A549 (cell line): ENCODE results near the gene FBXO48. TPM values are rescaled to one million over a fixed set of nuclear protein-coding genes. Genes with fewer than 3 reads are reported as not detected.
"Not testable (repeated sequence)": the region's sequence is repeated elsewhere in the genome, so short reads cannot be mapped to it uniquely, and the experiment has no call there.

Experiments
- ATAC-seq, 2 experiments: fragments of 200-7000 bp in 1 of 2; fragments of >200 bp in 1 of 2; cut with Nextera tagmentation in 1 of 2; cut with Tn5 transposase in 1 of 2; 3 replicates each; pipeline versions ENCODE4 v1.8.0 to v1.9.1; 2018 to 2020; ENCODE audit warnings: mild to moderate bottlenecking in 1 of 2, moderate library complexity in 1 of 2
- CTCF ChIA-PET: fragments of 300-600 bp; sonication (Branson Sonifier 250); formaldehyde crosslinking; extraction: SDS; loops from one replicate; lab custom pipeline; 2021; ENCODE audit warnings: antibody characterized with exemption, inconsistent platforms; lab: Yijun Ruan, JAX
- POLR2A ChIA-PET: fragments of 350-600 bp; formaldehyde crosslinking; extraction: SDS; loops from one replicate; lab custom pipeline; 2021; ENCODE audit warnings: antibody characterized with exemption, inconsistent platforms; lab: Yijun Ruan, JAX
- DNase-seq, 2 experiments: peaks; one replicate each; pipeline versions ENCODE4 v3.0.0 to v3.0.0-alpha.2; 2011 to 2016; ENCODE audit warnings: low read depth in 1 of 2, low spot score in 1 of 2
- FAIRE-seq: peaks from 2 replicates; lab custom pipeline; 2011; peaks lifted over from hg19 to GRCh38; lab: Jason Lieb, UNC
- H3K27ac ChIP-seq, 2 experiments: fragments of >200 bp; sonication (Bioruptor Twin); formaldehyde crosslinking; 3 replicates each; pipeline ENCODE4 v1.5.1; 2016 to 2017
- H3K4me1 ChIP-seq: fragments of >200 bp; sonication (Bioruptor Twin); formaldehyde crosslinking; 3 replicates; pipeline ENCODE4 v1.6.1; 2016
- H3K4me2 ChIP-seq: fragments of >200 bp; sonication (Bioruptor Twin); formaldehyde crosslinking; 3 replicates; pipeline ENCODE4 v1.6.1; 2016
- H3K4me3 ChIP-seq: fragments of >200 bp; sonication (Bioruptor Twin); formaldehyde crosslinking; 3 replicates; pipeline ENCODE4 v1.5.1; 2016
- H3K9me3 ChIP-seq: fragments of >200 bp; sonication (Bioruptor Twin); formaldehyde crosslinking; 3 replicates; pipeline ENCODE4 v1.6.1; 2016
- BHLHE40 ChIP-seq: IDR thresholded peaks from 2 replicates; pipeline ENCODE4 v1.6.1; 2012; ENCODE audit warnings: low read depth, low read length, inconsistent platforms
- CHD2 ChIP-seq: fragments of 150-350 bp; IDR thresholded peaks from 2 replicates; pipeline ENCODE4 v1.6.1; 2014; ENCODE audit warnings: low read length; ENCODE audit not compliant: partially characterized antibody
- CTCF ChIP-seq: fragments of >200 bp; sonication (Bioruptor Twin); formaldehyde crosslinking; IDR thresholded peaks from 3 replicates; pipeline ENCODE4 v1.5.1; 2016
- EHF ChIP-seq: fragments of 250-450 bp; sonication (Bioruptor Pico); IDR thresholded peaks from 2 replicates; pipeline ENCODE4 v1.5.0; 2020; ENCODE audit warnings: mild to moderate bottlenecking
- EP300 ChIP-seq, 2 experiments: fragments of >200 bp; sonication (Bioruptor Twin); formaldehyde crosslinking; IDR thresholded peaks; 2 replicates in 1 of 2; 3 replicates in 1 of 2; pipeline ENCODE4 v1.6.1; 2016 to 2017
- FOSB ChIP-seq: fragments of 250-450 bp; sonication (Bioruptor Pico); IDR thresholded peaks from 2 replicates; pipeline ENCODE4 v1.5.0; 2020; ENCODE audit warnings: mild to moderate bottlenecking, moderate library complexity
- HES2 ChIP-seq: fragments of >200 bp; sonication (Bioruptor Twin); formaldehyde crosslinking; IDR thresholded peaks from 2 replicates; pipeline ENCODE4 v1.6.1; 2016
- JUN ChIP-seq, 2 experiments: fragments of >200 bp; sonication (Bioruptor Twin); formaldehyde crosslinking; IDR thresholded peaks; 2 replicates in 1 of 2; 3 replicates in 1 of 2; pipeline ENCODE4 v1.6.1; 2016 to 2017
- KDM5A ChIP-seq: fragments of 200-600 bp; sonication (generic); IDR thresholded peaks from 2 replicates; pipeline ENCODE4 v1.6.1; 2016; ENCODE audit warnings: antibody characterized with exemption, mild to moderate bottlenecking
- MAFK ChIP-seq: fragments of 450-650 bp; IDR thresholded peaks from 2 replicates; pipeline ENCODE4 v1.6.1; 2014; ENCODE audit not compliant: partially characterized antibody
- MAX ChIP-seq: IDR thresholded peaks from 2 replicates; pipeline ENCODE4 v1.6.1; 2012
- NFE2L2 ChIP-seq: fragments of 150-350 bp; conservative IDR thresholded peaks from 2 replicates; pipeline ENCODE4 v1.6.1; 2014; ENCODE audit warnings: low read length
- NPAS2 ChIP-seq: fragments of 250-450 bp; sonication (Bioruptor Pico); IDR thresholded peaks from 2 replicates; pipeline ENCODE4 v1.8.0; 2022; ENCODE audit warnings: mild to moderate bottlenecking, moderate library complexity, borderline replicate concordance
- NR3C1 ChIP-seq: fragments of >200 bp; sonication (Bioruptor Twin); formaldehyde crosslinking; IDR thresholded peaks from 3 replicates; pipeline ENCODE4 v1.6.1; 2017
- POLR2A ChIP-seq: IDR thresholded peaks from 2 replicates; pipeline ENCODE4 v1.6.1; 2012; ENCODE audit warnings: mild to moderate bottlenecking, low read length
- RNF2 ChIP-seq: fragments of 200-600 bp; sonication (generic); IDR thresholded peaks from 2 replicates; pipeline ENCODE4 v1.6.1; 2016; ENCODE audit warnings: low read depth, mild to moderate bottlenecking, antibody characterized with exemption, moderate library complexity, borderline replicate concordance
- USF2 ChIP-seq: fragments of 450-650 bp; IDR thresholded peaks from 2 replicates; pipeline ENCODE4 v1.6.1; 2014; ENCODE audit warnings: antibody characterized with exemption
- ZFP36 ChIP-seq: fragments of 450-650 bp; IDR thresholded peaks from 2 replicates; pipeline ENCODE4 v1.6.1; 2014; ENCODE audit warnings: borderline replicate concordance; ENCODE audit not compliant: partially characterized antibody
- WGBS: methylation state at CpG from one replicate; pipeline ENCODE4 v1.1.6; 2017; ENCODE audit errors: missing lambda C conversion rate; 5-methylcytosine and 5-hydroxymethylcytosine counted together
- polyA plus RNA-seq, 4 experiments: library from polyadenylated mRNA; depleted of rRNA in 3 of 4; stranded (reverse); fragments of >200 nt; fragmentation: RNase III in 1 of 4; extraction: RNeasy Plus Mini Kit Qiagen cat#74134 plus additional on column Dnase treatment in 1 of 4; gene quantifications; 2 replicates in 3 of 4; 3 replicates in 1 of 4; pipeline ENCODE4 v1.2.3, GENCODE V29; 2011 to 2017

Gene FBXO48
- polyA plus RNA-seq, 2 of the 4 experiments (the other 2 are of a cell fraction), result 0.72 to 2.1 TPM

GRCh38 chr2:68447118-68447517 is 20.0 kb downstream of the FBXO48 start:
- H3K27ac ChIP-seq, result no peak overlapping the region
- ATAC-seq (peak; percentile 20 to 39; a peak in 2 of 6 replicates), FAIRE-seq (no peak), DNase-seq (no peak)
- no peaks in the 10 kb centered on the region for H3K9me3 ChIP-seq
- H3K4me3 ChIP-seq, result no peak overlapping the region
- TF ChIP-seq POLR2A (no peak), NR3C1 (no peak), FOSB (no peak), EP300 (IDR thresholded peaks at IDR 0.05) (no peak), RNF2 (no peak), KDM5A (no peak), MAFK (no peak), ZFP36 (no peak), NFE2L2 (no peak), NPAS2 (CRISPR knock-in tag) (no peak), CHD2 (no peak), MAX (no peak)
- POLR2A ChIA-PET, result no interaction called here
- no peak overlapping the region for H3K4me2 ChIP-seq
- no peaks in the 10 kb centered on the region for H3K4me1 ChIP-seq
- 66% methylated on average over 16 of the region's 16 CpGs for WGBS
- CTCF ChIA-PET, result interaction anchor here (0.7 to 1.1 kb wide), 2 partner anchors 325 to 328 kb away, joined by 3 read pairs; no protein-coding TSS in a partner anchor

GRCh38 chr2:68446425-68446824 is 20.7 kb downstream of the FBXO48 start:
- ATAC-seq, POLR2A ChIA-PET, DNase-seq, H3K4me3 ChIP-seq, FAIRE-seq, H3K9me3 ChIP-seq, H3K4me1 ChIP-seq, H3K4me2 ChIP-seq, H3K27ac ChIP-seq: not testable (repeated sequence)
- WGBS, result 44% methylated on average over 3 of the region's 3 CpGs
- CTCF ChIA-PET, result interaction anchor here (0.7 to 1.1 kb wide), 2 partner anchors 164 to 324 kb away, joined by 3 read pairs; no protein-coding TSS in a partner anchor

GRCh38 chr2:68441994-68442322 is 25.1 kb downstream of the FBXO48 start:
- H3K4me3 ChIP-seq, result no peak overlapping the region
- ATAC-seq (no peak), DNase-seq (no peak), FAIRE-seq (no peak)
- WGBS, result 71% methylated on average over 2 of the region's 2 CpGs
- ChIA-PET CTCF (interaction anchor here (0.6 to 6.7 kb wide), 42 partner anchors 11 to 495 kb away, joined by 3 to 83 read pairs (median 5); partner anchors contain the start of genes APLF, FBXO48, PLEK and PNO1), POLR2A (no interaction called here)
- no peaks in the 10 kb centered on the region for H3K9me3 ChIP-seq
- H3K4me2 ChIP-seq, result no peak overlapping the region
- TF ChIP-seq USF2 (no peak), EHF (CRISPR knock-in tag) (no peak), BHLHE40 (no peak), CTCF (no peak), HES2 (no peak), CHD2 (no peak), JUN (IDR thresholded peaks at IDR 0.05) (no peak)
- H3K27ac ChIP-seq, result no peak overlapping the region
- H3K4me1 ChIP-seq, result no peaks in the 10 kb centered on the region
